ENCODE measurements around the gene ELP5. TPM values are rescaled to one million over a fixed set of nuclear protein-coding genes. Genes with fewer than 3 reads are reported as not detected.

Gene ELP5
- total RNA-seq, 2 donors from 2014 or later, result 28.1 to 70.7 TPM

DNA sequence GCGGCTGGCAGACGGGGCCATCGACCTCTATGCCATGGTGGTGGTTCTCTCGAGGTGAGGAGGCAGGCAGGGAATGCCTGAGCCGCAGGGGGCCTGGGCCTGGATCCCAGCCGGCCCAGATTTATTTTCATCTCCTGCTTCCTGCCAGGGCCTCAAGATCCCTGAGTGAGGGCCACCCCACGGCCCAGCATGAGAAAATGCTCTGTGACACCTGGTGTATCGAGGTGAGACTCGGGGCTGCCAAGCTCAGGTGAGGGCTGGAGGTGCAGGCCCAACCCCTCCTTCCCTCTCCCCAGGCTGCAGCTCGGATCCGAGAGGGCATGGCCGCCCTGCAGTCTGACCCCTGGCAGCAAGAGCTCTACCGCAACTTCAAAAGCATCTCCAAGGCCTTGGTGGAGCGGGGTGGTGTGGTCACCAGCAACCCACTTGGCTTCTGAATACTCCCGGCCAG is 27.3 kb upstream of the ELP5 start:
- Histone ChIP-seq H3K4me3 (no peak overlapping the region), H3K27me3 (no peaks in the 10 kb centered on the region), H3K36me3 (peaks cover 86% of the 10 kb centered on the region), H3K9me3 (no peaks in the 10 kb centered on the region), H3K4me1 (peaks cover 0 to 34% of the 10 kb centered on the region in 2 donors), H3K27ac (no peak overlapping the region)
- DNase-seq (ENCODE audit: low spot score), result no peak
- TF ChIP-seq CTCF (IDR thresholded peaks at IDR 0.05), result no peak

- no peak for DNase-seq (ENCODE audit: low spot score)
- no peak overlapping the region for H3K4me3 ChIP-seq
- no peaks in the 10 kb centered on the region for H3K9me3 ChIP-seq
- peaks cover 93% of the 10 kb centered on the region for H3K36me3 ChIP-seq
- H3K27me3 ChIP-seq, result no peaks in the 10 kb centered on the region
- no peak for TF ChIP-seq CTCF (IDR thresholded peaks at IDR 0.05)
- peaks cover 0 to 28% of the 10 kb centered on the region in 2 donors for H3K4me1 ChIP-seq
- no peak overlapping the region for H3K27ac ChIP-seq
Measured at GRCh38 chr17:7225711-7226331, 26.2 kb upstream of the ELP5 start.

DNA sequence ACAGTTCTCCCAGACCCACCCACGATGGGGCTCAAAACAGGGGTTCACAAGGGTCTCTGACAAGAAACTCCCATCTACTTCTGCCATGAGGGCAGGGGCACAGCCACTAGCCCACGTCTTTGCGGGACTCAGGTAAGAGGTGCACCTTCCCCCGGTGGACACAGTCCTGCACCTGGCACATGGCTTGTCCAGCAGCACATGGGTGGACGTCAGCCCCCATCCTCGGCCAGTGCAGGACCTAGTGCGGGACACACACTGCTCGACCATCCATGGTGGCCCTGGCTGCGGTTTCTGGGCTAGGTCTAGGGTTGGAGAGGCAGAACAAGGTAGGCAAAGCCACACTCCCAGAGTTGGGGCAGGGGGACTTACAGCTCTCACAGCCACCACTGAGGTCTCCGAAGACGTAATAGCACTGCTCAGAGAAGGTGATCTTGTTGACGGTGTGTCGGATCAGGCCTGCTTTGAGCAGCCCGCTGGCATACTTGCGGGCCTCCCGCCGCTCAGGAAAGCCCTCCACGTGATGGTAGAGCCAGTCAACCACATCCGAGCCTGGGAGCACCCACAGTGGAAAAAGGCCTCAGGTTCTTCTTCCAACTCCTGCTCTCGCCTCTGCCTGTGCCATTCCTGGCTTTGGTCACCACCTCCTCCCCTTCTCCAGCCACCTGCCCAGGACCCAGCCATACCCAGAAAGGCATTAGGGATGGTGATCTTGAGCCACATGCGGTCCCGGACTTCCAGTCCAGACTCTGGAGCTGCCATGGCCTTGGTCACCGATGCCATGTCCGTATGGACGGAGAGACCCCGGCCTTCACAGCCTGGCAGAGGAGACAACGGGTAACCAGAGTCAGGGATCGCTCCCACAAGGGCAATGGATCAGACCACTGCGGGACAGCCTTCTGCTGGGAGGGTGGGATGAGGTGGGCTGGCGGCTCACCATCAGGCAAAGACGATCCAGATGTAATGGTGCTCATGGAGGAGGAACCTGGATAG is 25.0 kb upstream of the ELP5 start:
- Histone ChIP-seq H3K9me3 (no peaks in the 10 kb centered on the region), H3K27me3 (no peaks in the 10 kb centered on the region), H3K27ac (no peak overlapping the region), H3K4me1 (peaks cover 0 to 19% of the 10 kb centered on the region in 2 donors), H3K4me3 (no peak overlapping the region), H3K36me3 (peaks cover 82% of the 10 kb centered on the region)
- DNase-seq (ENCODE audit: low spot score), result no peak
- no peak for TF ChIP-seq CTCF (IDR thresholded peaks at IDR 0.05)

- DNase-seq (ENCODE audit: low spot score), result no peak
- H3K4me1 ChIP-seq, result peaks cover 0 to 29% of the 10 kb centered on the region in 2 donors
- no peak overlapping the region for H3K27ac ChIP-seq
- no peaks in the 10 kb centered on the region for H3K9me3 ChIP-seq
- H3K36me3 ChIP-seq, result peaks cover 63% of the 10 kb centered on the region
- no peak for TF ChIP-seq CTCF (IDR thresholded peaks at IDR 0.05)
- H3K4me3 ChIP-seq, result no peak overlapping the region
- no peaks in the 10 kb centered on the region for H3K27me3 ChIP-seq
Measured at GRCh38 chr17:7228920-7229319, 23.1 kb upstream of the ELP5 start.

DNA sequence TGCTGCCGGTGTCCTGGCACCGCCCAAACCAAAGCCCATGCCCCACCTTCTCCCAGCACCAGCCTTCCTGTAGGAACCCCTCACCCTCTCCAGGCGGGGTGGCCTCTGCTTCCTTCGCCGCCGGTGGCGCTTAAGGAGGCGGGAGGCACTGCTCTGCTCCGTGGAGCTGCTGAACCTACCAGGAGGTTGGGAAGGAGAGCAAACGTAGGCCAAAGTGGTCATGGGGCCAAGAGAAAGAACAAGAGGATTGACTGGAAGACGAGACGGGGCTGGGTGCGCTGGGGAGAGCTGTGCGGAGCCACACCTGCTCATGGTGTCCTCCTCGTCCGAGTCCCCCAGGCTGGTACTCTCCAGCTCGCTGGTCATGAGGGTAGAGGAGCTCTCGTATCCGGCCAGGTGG is 22.5 kb upstream of the ELP5 start:
- Histone ChIP-seq H3K27me3 (no peaks in the 10 kb centered on the region), H3K4me3 (no peak overlapping the region), H3K36me3 (peaks cover 57% of the 10 kb centered on the region), H3K4me1 (peaks cover 0 to 23% of the 10 kb centered on the region in 2 donors), H3K27ac (no peak overlapping the region), H3K9me3 (no peaks in the 10 kb centered on the region)
- TF ChIP-seq CTCF (IDR thresholded peaks at IDR 0.05), result no peak
- DNase-seq (ENCODE audit: low spot score), result no peak

All from right atrium auricular region (tissue), 2 donors.